HT1080 (cell line): Measurements from ENCODE around the gene TLR5. TPM values are rescaled to one million over a fixed set of nuclear protein-coding genes. Genes with fewer than 3 reads are reported as not detected.

ENCODE experiments used
- DNase-seq: peaks from one replicate; pipeline ENCODE4 v3.0.0-alpha.2; 2015; ENCODE audit warnings: low read depth
- total RNA-seq: library from RNA; depleted of rRNA; stranded (reverse); fragments of >200 nt; shearing (Covaris generic); gene quantifications from 2 replicates; pipeline ENCODE4 v1.2.3, GENCODE V29; 2014; rRNA removed

Gene TLR5
- total RNA-seq, 1 experiment from 2014 or later, result not detected

DNA sequence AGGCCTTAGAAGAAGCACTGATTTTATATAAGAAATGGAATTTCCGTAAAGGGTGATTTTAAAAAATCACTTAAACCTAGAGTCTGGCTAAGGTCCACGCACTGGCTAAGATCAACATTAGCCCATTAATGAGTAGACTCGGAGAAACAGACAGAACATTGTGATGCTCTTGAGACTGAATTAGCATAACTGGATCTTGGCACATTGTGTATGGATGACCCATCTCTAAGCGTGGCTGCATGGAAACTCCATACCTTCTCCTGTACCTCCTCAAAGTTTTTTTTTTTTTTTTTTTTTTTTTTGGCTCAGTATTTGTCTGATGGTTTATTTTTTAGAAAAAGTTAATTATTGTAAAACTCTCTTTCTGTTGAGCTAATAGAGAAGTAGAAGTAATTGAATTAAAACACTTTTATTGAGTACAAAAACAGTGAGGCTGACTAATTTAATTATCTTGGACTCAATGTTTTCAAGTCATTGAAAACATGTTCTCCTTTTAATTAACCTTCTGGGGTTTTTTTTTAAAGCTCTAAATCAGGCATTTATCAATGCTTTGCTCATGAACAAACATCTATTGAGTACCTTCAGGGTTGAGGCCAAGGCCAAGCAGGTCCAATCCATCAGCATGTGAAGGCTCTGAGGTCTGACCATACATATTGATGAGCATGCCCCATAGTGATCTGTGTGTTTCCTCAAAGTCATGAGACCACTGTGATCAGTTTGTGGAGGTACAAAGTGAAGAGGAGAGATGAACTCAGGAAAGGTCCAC, 74.0 kb downstream of the TLR5 start:
- no peak for DNase-seq

DNA sequence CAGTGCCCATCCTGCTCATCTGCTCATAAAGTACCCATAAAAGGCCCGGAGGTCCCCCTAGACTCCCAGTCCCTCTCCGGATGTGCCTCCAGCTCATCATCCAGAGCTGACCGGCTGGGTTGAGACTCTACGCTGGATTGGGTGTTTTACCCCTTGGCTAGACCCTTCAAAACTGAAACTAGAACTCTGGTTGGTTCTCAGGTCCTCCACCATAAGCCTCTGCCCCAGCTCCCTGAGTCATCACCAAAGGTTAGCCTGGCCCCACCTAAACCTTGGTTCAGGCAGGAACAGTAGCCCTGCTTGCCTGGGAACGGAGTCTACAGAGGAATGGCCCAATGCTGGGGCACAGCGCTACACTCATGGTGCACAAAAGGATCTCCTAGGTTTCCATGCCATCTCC, 75.1 kb downstream of the TLR5 start:
- peak; percentile 73 for DNase-seq

DNA sequence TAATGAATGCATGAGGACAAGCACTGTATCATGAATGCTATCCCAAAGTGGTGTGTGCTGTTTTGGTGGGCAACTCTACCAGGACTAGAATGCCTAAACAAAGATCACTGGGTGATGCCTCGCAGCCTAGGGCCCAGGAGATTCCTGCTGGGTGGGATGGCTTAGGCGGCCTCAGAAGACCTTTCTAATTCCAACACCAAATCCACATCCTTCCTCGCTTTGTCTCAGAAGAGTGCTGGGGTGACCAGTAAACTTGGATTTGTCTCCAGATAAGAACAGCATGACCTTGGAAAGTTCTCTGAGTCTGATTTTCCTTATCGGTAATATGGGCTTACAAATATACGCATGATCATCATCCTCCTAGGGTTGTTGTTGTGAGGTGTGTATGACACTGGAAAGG, 76.6 kb downstream of the TLR5 start:
- DNase-seq, result no peak

- no peak for DNase-seq
These were observed 80.9 kb downstream of the TLR5 start for GRCh38 chr1:223062177-223062576.

DNA sequence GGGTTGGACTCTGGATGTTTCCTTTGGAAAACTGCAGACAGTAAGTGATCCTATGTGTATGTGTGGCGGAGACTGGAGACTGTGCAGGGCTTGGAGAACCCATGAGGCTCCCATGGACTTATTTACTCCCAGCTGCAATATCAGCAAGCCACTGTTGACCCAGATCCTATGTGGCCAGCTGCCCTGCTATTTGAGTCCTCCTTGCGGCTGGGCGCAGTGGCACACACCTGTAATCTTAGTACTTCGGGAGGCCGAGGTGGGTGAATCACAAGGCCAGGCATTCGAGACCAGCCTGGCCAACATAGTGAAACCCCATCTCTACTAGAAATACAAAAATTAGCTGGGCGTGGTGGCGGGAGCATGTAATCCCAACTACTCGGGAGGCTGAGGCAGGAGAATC, 83.5 kb downstream of the TLR5 start:
- DNase-seq, result no peak

Other genes with a start within 250 kb of the TLR5 start
- 0.58 and 1.0 TPM in 2 replicates for gene SUSD4, start 220.9 kb upstream of the TLR5 start, total RNA-seq